Ureter (tissue), 1 donor: ENCODE measurements around the gene TIGD1. TPM values are rescaled to one million over a fixed set of nuclear protein-coding genes. Genes with fewer than 3 reads are reported as not detected.

Experiments used
- DNase-seq: peaks from one replicate; pipeline ENCODE4 v3.0.0-alpha.2; 2020; ENCODE audit warnings: low spot score
- total RNA-seq: library from RNA; stranded (reverse); gene quantifications from one replicate; pipeline ENCODE4 v1.2.4, GENCODE V29; 2023
- donor health status: DM: yes; HTN: yes; CAD: no.

TIGD1 gene
- total RNA-seq, 1 donor from 2014 or later = 7.9 TPM

GRCh38 chr2:232501794-232502390 is 48.5 kb downstream of the TIGD1 start:
- no peak for DNase-seq

DNA sequence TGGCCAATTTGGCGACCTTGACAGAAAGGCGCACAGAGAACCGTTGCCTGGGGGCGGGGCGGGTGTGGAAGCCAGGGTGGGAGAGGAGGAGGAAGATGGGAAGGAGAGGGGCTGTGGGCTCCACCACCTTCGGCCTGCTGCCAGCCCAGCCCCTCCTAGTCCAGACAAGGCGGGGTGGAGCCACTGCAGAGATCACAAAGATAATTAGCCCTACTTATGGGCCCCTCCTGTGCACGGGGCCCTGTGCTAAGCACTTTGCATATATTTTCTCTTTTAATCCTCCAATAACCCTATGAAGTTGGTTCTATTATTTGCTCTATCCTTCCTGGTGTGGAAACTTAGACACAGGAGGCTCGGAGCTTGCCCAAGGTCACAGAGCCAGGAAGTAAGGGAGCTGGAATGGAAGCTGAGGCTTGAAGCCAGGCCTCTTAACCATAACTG is 49.0 kb downstream of the TIGD1 start:
- DNase-seq = no peak

DNA sequence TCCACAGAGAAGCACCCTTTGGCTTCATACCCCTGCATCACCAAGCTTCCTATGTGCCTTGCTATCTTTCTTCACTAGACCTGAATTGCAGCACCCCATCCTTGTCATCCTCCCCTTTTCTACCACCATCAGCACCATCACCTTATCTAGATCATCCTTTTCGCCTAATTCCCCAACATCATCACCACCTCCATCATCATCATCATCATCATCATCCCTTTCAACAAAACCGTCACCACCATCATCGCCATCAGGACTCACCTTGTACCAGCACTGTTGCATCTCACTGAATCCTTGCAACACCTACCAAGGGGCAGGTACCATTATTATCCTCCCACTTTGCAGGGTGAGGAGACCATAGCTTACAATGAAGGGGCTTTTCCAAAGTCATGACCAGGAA is 51.9 kb downstream of the TIGD1 start:
- DNase-seq = no peak

Other genes starting within 250 kb of the TIGD1 start
- not detected for gene ALPP, start 171.8 kb downstream of the TIGD1 start, total RNA-seq
- not detected for gene ALPG, start 143.7 kb downstream of the TIGD1 start, total RNA-seq
- gene ALPI, start 94.4 kb downstream of the TIGD1 start, total RNA-seq = not detected
- gene ECEL1, start 62.7 kb downstream of the TIGD1 start, total RNA-seq = 0.39 TPM
- not detected for gene PRSS56, start 30.2 kb downstream of the TIGD1 start, total RNA-seq
- not detected for gene CHRND, start 24.4 kb downstream of the TIGD1 start, total RNA-seq
- gene CHRNG, start 10.9 kb downstream of the TIGD1 start, total RNA-seq = not detected
- 49.1 TPM for gene EIF4E2, start 132 bp upstream of the TIGD1 start, total RNA-seq
- gene EFHD1, start 83.0 kb upstream of the TIGD1 start, total RNA-seq = 15.9 TPM
- gene GIGYF2, start 146.8 kb upstream of the TIGD1 start, total RNA-seq = 100 TPM
- 0.60 TPM for gene KCNJ13, start 226.0 kb upstream of the TIGD1 start, total RNA-seq